ENCODE measurements around the gene SLC16A6.
"Not testable (repeated sequence)": the region's sequence is repeated elsewhere in the genome, so short reads cannot be mapped to it uniquely, and the experiment has no call there.

SLC16A6 gene

GRCh38 chr17:68246271-68247028 is 44.5 kb downstream of the SLC16A6 start:
- no peak for DNase-seq

GRCh38 chr17:68239632-68240366 is 51.1 kb downstream of the SLC16A6 start:
- DNase-seq, result no peak

- no peak for DNase-seq
Observed at GRCh38 chr17:68238871-68239253, 52.1 kb downstream of the SLC16A6 start.

GRCh38 chr17:68238164-68238870 is 52.6 kb downstream of the SLC16A6 start:
- DNase-seq, result no peak

GRCh38 chr17:68237369-68238163 is 53.4 kb downstream of the SLC16A6 start:
- peak; percentile 35 for DNase-seq

GRCh38 chr17:68235336-68235791 is 55.6 kb downstream of the SLC16A6 start:
- not testable (repeated sequence) for DNase-seq

GRCh38 chr17:68234726-68235335 is 56.1 kb downstream of the SLC16A6 start:
- not testable (repeated sequence) for DNase-seq

- DNase-seq, result not testable (repeated sequence)
Observed at GRCh38 chr17:68232741-68233140, 58.2 kb downstream of the SLC16A6 start.

GRCh38 chr17:68231541-68231940 is 59.4 kb downstream of the SLC16A6 start:
- DNase-seq, result no peak

- not testable (repeated sequence) for DNase-seq
Observed at GRCh38 chr17:68231131-68231530, 59.8 kb downstream of the SLC16A6 start.

- DNase-seq, result no peak
Observed at GRCh38 chr17:68229619-68230018, 61.3 kb downstream of the SLC16A6 start.

GRCh38 chr17:68228817-68229570 is 61.9 kb downstream of the SLC16A6 start:
- DNase-seq, result no peak

- DNase-seq, result not testable (repeated sequence)
Observed at GRCh38 chr17:68228039-68228680, 62.8 kb downstream of the SLC16A6 start.

- DNase-seq, result not testable (repeated sequence)
Observed at GRCh38 chr17:68225055-68225454, 65.9 kb downstream of the SLC16A6 start.

- no peak for DNase-seq
Observed at GRCh38 chr17:68222606-68223005, 68.3 kb downstream of the SLC16A6 start.

- DNase-seq, result no peak
Observed at GRCh38 chr17:68221786-68222185, 69.1 kb downstream of the SLC16A6 start.

GRCh38 chr17:68220786-68221185 is 70.1 kb downstream of the SLC16A6 start:
- not testable (repeated sequence) for DNase-seq

GRCh38 chr17:68220186-68220585 is 70.7 kb downstream of the SLC16A6 start:
- DNase-seq, result not testable (repeated sequence)

GRCh38 chr17:68219429-68219828 is 71.5 kb downstream of the SLC16A6 start:
- not testable (repeated sequence) for DNase-seq
